Erythroblast (primary cell): ENCODE data around the gene PPIC.

Experiments used
- DNase-seq, 2 experiments: peaks; one replicate each; lab custom pipeline; 2025; lab: John Stamatoyannopoulos, UW
- GATA1 ChIP-seq: IDR thresholded peaks from 2 replicates; pipeline ENCODE4 v1.6.1; 2011; ENCODE audit warnings: low read depth, mild to moderate bottlenecking, control low read depth, low read length, moderate library complexity
- POLR2A ChIP-seq: IDR thresholded peaks from 2 replicates; pipeline ENCODE4 v1.6.1; 2011; ENCODE audit warnings: mild to moderate bottlenecking, low read length

PPIC gene

GRCh38 chr5:123037104-123037418 lies 536 bp upstream of the PPIC start:
- peak in 1 of 2 experiments; percentile 31 for DNase-seq
- no peak for TF ChIP-seq POLR2A
- TF ChIP-seq GATA1, result no peak

GRCh38 chr5:123035918-123036390 lies 571 bp downstream of the PPIC start:
- peak; percentile 24 to 27 for DNase-seq

GRCh38 chr5:123035360-123035917 lies 1.1 kb downstream of the PPIC start:
- DNase-seq, result peak; percentile 38 to 43
- TF ChIP-seq POLR2A, result no peak
- TF ChIP-seq GATA1, result no peak

More at GRCh38 chr5:123035918-123036390, 571 bp downstream of the PPIC start:
- TF ChIP-seq POLR2A (no peak), GATA1 (no peak)

DNA sequence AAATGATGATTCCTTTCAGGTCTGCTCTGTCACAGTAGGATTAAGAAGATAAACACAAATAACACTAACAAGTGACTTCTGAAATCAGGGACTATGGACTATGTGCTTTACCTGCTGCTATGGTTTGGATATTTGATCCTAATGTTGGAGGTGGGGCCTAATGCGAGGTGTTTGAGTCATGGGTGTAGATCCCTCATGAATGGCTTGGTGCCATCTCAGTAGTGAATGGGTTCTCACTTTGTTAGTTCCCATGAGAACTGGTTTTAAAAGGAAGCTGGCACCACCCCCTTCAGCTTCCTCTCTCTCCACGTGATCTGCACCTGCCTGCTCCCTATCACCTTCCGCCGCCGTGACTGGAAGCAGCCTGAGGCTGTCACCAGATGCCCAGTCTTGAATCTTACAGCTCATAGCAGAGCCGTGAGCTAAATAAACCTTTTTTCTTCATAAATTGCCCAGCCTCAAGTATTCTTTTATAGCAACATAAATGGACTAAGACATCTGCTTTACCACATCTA lies 3.3 kb downstream of the PPIC start:
- no peak for DNase-seq
- TF ChIP-seq GATA1, result no peak
- no peak for TF ChIP-seq POLR2A

GRCh38 chr5:123028222-123028621 lies 8.3 kb downstream of the PPIC start:
- DNase-seq, result no peak
- no peak for TF ChIP-seq GATA1
- TF ChIP-seq POLR2A, result no peak

- DNase-seq, result no peak
- TF ChIP-seq GATA1 (no peak), POLR2A (no peak)
Measured at GRCh38 chr5:123014689-123015088, 21.8 kb downstream of the PPIC start.

DNA sequence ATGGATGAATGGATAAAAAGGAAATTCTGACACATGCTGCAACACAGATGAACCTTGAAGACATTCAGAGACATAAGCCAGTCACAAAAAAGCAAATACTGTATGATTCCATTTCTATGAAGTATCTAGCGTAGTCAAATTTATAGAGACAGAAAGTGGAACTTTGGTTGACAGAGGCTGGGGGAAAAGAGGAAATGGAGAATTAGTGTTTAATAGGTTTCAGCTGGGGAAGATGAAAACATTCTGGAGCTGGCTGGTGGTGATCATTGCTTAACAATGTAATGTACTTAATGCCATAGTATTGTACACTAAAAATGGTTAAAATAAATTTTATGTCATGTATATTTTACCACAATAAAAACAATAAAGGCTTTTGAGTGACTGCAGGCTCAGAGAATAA lies 24.2 kb downstream of the PPIC start:
- TF ChIP-seq POLR2A, result no peak
- no peak for DNase-seq

DNA sequence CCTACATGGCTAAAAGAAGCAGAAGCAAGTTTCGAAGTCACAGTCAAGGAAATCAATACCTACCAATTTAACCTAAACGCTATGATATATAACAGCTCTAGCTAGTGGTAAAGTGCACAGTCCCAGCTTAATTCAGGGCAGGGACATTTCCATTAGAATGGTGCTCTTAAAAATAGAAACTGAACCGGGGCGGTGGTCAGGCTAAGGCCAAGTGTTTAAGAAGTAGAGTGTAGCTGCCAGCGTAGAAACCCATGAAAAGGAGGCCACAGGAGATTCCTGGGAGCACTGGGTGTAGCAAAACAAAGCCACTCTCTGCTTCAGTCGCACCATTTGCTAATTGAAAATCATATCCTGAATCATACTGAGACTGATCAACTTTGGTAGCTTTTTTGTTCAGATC lies 28.8 kb downstream of the PPIC start:
- TF ChIP-seq POLR2A, result no peak
- no peak for TF ChIP-seq GATA1
- no peak for DNase-seq

- TF ChIP-seq POLR2A, result no peak
- TF ChIP-seq GATA1, result no peak
Measured at GRCh38 chr5:123007182-123007581, 29.3 kb downstream of the PPIC start.

DNA sequence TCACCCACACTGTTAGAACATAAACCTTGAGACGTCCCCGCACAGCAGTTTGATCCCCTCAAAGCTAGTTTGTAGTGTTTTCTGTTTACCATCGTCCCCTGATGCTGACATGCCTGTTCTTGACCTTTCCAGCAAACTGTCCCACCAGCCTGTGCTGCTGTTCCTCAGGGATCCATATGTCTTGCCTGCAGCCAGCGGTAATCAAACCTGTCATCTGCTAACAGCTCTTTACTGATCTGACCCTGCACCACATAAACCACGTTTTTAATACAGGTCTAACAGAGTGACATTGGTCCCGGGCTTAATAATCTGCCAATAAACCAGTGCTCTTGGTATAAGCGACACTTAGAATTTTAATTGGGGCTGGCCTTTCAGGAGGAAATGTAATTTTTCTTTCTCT lies 34.7 kb downstream of the PPIC start:
- TF ChIP-seq GATA1, result no peak
- no peak for TF ChIP-seq POLR2A
- no peak for DNase-seq

More at GRCh38 chr5:123007182-123007581, 29.3 kb downstream of the PPIC start:
- no peak for DNase-seq

- TF ChIP-seq POLR2A (no peak), GATA1 (no peak)
- no peak for DNase-seq
Measured at GRCh38 chr5:123000731-123001130, 35.8 kb downstream of the PPIC start.

DNA sequence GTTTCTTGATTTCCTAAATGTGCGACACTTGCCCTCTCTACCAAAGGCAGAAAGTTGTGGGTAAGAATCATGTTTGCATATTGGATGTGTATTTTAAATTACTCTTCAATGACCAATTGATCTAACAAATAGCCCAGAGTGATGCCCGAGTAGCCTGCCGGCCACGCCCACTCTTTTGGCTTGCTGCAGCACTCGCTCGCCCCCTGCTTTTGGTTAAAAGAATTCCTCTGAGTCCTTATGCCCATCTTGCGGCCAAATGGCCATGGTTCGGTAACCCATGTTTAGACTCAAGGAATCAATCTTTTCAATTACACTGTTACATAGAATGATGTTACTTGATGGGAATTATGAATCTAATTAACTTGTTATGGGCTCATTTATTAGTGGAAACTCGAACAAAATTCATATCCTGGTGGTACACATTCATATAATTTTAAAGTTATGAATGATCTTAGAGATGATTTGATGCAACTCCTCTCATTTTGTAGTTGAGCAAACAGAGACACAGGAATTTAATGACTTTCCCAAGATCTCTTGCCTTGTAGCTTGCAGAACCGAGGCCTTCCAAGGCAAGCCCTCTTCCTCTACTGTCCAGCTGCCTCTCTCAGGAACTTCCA lies 36.5 kb downstream of the PPIC start:
- DNase-seq, result peak; percentile 80 to 85
- TF ChIP-seq POLR2A (no peak), GATA1 (no peak)

- TF ChIP-seq POLR2A, result no peak
- no peak for TF ChIP-seq GATA1
Measured at GRCh38 chr5:122997294-122997693, 39.2 kb downstream of the PPIC start.

GRCh38 chr5:122996091-122996490 lies 40.4 kb downstream of the PPIC start:
- TF ChIP-seq POLR2A (no peak), GATA1 (no peak)
- no peak for DNase-seq

More at GRCh38 chr5:122997294-122997693, 39.2 kb downstream of the PPIC start:
- DNase-seq, result no peak
